ENCODE measurements around the gene SLC52A3.
"Not testable (repeated sequence)": the region's sequence is repeated elsewhere in the genome, so short reads cannot be mapped to it uniquely, and the experiment has no call there.

GRCh38 chr20:798746-799145, 30.4 kb upstream of the SLC52A3 start:
- TF ChIP-seq CTCF (conservative IDR thresholded peaks at IDR 0.05; ENCODE audit: low read depth, low read length); EZH2phosphoT487 (IDR thresholded peaks at IDR 0.05; ENCODE audit: borderline replicate concordance, low read length); EZH2 (IDR thresholded peaks at IDR 0.05; ENCODE audit: low read length, unreplicated experiment): not testable (repeated sequence)

Data from PC-3 (cell line).